Activated CD8-positive, alpha-beta T cell treated with anti-CD3 and anti-CD28 coated beads, Interleukin-2, amount 10 ng/mL, durations not matched to agents 7 days and 5 days (primary cell): ENCODE measurements around the gene SLC7A8. TPM values are rescaled to one million over a fixed set of nuclear protein-coding genes. Genes with fewer than 3 reads are reported as not detected.
A peak's percentile ranks its signal among the peaks of the same experiment; 100 is the strongest.

Experiments
- ATAC-seq: fragments of 150-1000 bp; cut with Tn5 transposase; one replicate; pipeline ENCODE4 v1.10.0; 2021; ENCODE audit warnings: moderate library complexity
- CTCF ChIA-PET: fragments of 350-600 bp; sonication (Branson Sonifier 250); formaldehyde crosslinking; loops from one replicate; lab custom pipeline; 2021; ENCODE audit warnings: antibody characterized with exemption; lab: Charles Lee
- POLR2A ChIA-PET: fragments of 350-600 bp; sonication (Branson Sonifier 250); formaldehyde crosslinking; loops from one replicate; lab custom pipeline; 2021; ENCODE audit warnings: antibody characterized with exemption; lab: Charles Lee
- DNase-seq: peaks from one replicate; pipeline ENCODE4 v3.0.0-alpha.2; 2020
- H3K27ac Mint-ChIP-seq: one replicate; pipeline ENCODE4 v1.8.0; 2021; ENCODE audit warnings: mild to moderate bottlenecking, mixed read lengths
- H3K27me3 Mint-ChIP-seq: one replicate; pipeline ENCODE4 v1.8.0; 2021; ENCODE audit warnings: low read depth, mixed read lengths
- H3K36me3 Mint-ChIP-seq: one replicate; pipeline ENCODE4 v1.8.0; 2021; ENCODE audit warnings: low read depth, mixed read lengths
- H3K4me1 Mint-ChIP-seq: one replicate; pipeline ENCODE4 v1.8.0; 2021; ENCODE audit warnings: low read depth, mixed read lengths
- H3K4me3 Mint-ChIP-seq: one replicate; pipeline ENCODE4 v1.8.0; 2021; ENCODE audit warnings: mild to moderate bottlenecking, mixed read lengths
- H3K9me3 Mint-ChIP-seq: one replicate; pipeline ENCODE4 v1.8.0; 2022; ENCODE audit warnings: mixed read lengths; ENCODE audit not compliant: insufficient read depth
- total RNA-seq, 2 experiments: library from RNA; stranded (reverse); gene quantifications; one replicate each; pipeline ENCODE4 v1.2.3, GENCODE V29; 2021

Gene SLC7A8
- total RNA-seq, 2 experiments from 2014 or later: 0.24 to 0.57 TPM

DNA sequence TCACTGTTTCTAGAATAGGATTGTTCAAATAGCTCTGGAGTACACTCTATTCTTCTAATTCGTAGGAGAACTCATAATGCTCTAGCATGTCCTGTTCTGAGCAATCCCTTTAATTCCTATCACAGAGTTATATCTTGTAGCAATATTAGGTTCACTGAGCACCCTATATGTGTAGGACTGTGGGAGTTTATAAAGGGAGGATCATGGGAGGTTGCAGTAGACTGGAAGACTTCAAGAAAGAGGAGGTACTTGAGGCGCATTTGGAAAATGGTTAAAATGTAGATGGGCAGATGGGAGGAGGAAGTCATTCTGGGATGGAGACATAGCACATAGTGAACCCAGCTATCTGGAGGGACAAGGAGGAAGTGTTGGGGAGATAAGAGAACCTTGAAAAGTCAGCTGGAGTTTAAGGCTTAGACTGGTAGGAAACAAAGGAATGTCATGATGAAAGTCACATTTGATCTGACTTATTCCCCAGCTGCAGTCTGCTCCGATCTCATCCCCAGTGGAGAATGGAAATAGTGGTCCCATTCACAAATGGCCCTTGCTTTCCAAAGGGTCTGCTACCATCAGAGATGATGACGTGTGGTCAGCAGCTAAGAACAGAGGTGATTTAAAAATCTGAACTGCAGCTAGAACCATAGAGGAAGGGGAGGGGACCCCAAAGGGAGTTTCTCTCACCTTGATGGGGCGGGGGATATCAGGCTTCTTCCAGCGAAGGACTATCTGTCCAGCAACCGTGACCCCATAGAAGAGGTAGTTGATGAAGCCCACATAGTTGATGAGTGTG, 54.3 kb downstream of the SLC7A8 start:
- H3K27me3 Mint-ChIP-seq: no peaks in the 10 kb centered on the region
- H3K4me1 Mint-ChIP-seq: peaks cover 7% of the 10 kb centered on the region
- DNase-seq (no peak), ATAC-seq (no peak)
- H3K9me3 Mint-ChIP-seq: no peaks in the 10 kb centered on the region
- H3K27ac Mint-ChIP-seq: peak overlapping the region; percentile 17
- POLR2A ChIA-PET: no interaction called here
- H3K36me3 Mint-ChIP-seq: no peaks in the 10 kb centered on the region
- no peak overlapping the region for H3K4me3 Mint-ChIP-seq
- CTCF ChIA-PET: interaction anchor here (1.7 to 4.9 kb wide), 2 partner anchors 9 to 60 kb away, joined by 6 to 41 read pairs; no protein-coding TSS in a partner anchor

DNA sequence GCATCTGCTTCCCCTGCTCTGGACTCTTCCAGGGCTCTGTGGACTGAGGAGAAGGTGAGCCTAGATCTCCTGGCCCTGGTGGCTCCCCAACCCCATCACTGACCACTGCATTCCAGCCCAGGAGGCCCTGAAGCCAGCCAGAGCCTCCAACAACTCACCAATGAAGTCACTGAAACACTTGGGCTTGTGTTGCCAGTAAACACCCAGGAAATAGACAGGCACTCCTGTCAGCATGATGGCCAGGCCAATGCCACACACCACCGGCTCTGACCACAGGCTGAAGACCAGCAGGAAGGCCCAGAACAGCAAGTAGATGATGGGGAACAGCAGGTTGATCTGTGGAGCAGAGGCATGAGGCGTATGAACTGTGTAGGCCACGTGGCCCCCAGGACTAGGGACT, 55.6 kb downstream of the SLC7A8 start:
- peak overlapping the region; percentile 16 for H3K27ac Mint-ChIP-seq
- no peaks in the 10 kb centered on the region for H3K27me3 Mint-ChIP-seq
- H3K9me3 Mint-ChIP-seq: no peaks in the 10 kb centered on the region
- no peak for ATAC-seq
- CTCF ChIA-PET: interaction anchor here (4.9 kb wide), 1 partner anchor 7 kb away, joined by 41 read pairs; no protein-coding TSS in a partner anchor
- H3K4me1 Mint-ChIP-seq: peaks cover 7% of the 10 kb centered on the region
- POLR2A ChIA-PET: no interaction called here
- H3K4me3 Mint-ChIP-seq: no peak overlapping the region
- DNase-seq: no peak
- no peaks in the 10 kb centered on the region for H3K36me3 Mint-ChIP-seq

DNA sequence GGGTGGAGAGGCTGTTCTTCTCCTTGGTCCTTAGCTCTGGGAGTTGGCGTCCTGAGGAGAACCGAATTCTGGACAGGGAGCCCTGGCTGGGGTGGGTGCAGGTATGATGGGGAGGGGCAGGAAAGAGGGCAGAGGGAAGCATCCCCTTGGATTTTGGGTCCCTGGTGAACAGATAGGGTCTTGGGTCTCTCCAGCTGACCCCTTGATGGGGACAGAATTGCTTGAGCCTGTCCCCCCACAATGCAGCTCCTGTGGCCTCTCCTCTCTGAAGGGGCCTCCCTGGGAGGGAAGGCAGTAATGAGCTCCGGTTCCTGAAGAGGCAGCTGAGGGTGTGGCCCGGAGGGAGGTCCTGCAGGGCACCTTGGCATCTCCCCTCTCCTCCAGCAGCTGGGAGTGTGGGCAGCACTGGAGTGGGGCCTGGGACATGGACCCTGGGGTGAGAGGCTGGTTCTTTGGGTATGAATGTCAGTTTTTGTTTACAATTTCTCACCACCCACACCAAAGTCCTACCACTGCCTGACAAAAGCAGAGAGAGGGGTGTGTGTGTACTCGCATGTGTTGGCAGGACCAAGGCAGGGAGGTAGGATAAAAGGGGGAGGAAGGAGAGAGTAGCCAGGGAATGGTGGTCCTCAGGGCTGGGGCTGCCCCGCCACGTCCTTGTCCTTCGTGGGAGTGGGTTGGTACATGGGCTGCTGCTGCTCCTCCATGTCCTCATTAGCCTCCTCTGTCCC, 56.7 kb downstream of the SLC7A8 start:
- H3K9me3 Mint-ChIP-seq: no peaks in the 10 kb centered on the region
- no peak overlapping the region for H3K4me3 Mint-ChIP-seq
- H3K36me3 Mint-ChIP-seq: no peaks in the 10 kb centered on the region
- ChIA-PET POLR2A (interaction anchor here (0.7 kb wide), 1 partner anchor 55 kb away, joined by 3 read pairs; no protein-coding TSS in a partner anchor), CTCF (no interaction called here)
- ATAC-seq: no peak
- peaks cover 13% of the 10 kb centered on the region for H3K4me1 Mint-ChIP-seq
- no peaks in the 10 kb centered on the region for H3K27me3 Mint-ChIP-seq
- DNase-seq: no peak
- H3K27ac Mint-ChIP-seq: no peak overlapping the region

- CTCF ChIA-PET: no interaction called here
- Mint-ChIP-seq H3K27me3 (no peaks in the 10 kb centered on the region), H3K27ac (peak overlapping the region; percentile 12), H3K4me3 (no peak overlapping the region), H3K4me1 (peaks cover 20% of the 10 kb centered on the region), H3K36me3 (no peaks in the 10 kb centered on the region), H3K9me3 (no peaks in the 10 kb centered on the region)
- DNase-seq: no peak
- ATAC-seq: no peak
- POLR2A ChIA-PET: no interaction called here
These were observed 57.4 kb downstream of the SLC7A8 start for GRCh38 chr14:23125933-23126524.

DNA sequence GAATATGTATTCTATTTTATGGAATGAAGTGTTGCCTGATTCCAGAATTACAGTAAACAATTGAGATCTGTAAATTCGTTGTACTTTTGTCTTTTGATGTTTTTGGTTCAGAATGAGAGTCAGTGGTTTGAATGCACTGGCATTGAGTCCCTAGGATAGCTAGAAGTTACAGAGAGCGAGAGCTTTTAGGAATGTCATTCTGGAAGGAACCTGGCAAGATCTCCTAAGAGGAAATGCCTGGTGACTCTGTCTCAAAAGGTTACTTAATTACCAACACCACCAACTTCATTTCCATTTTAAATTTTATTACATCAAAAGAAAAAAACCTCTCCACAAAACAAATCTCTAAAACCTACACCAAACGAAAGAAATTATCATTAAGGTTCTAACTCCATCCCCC, 58.4 kb downstream of the SLC7A8 start:
- Mint-ChIP-seq H3K36me3 (no peaks in the 10 kb centered on the region), H3K4me1 (peaks cover 30% of the 10 kb centered on the region), H3K27me3 (no peaks in the 10 kb centered on the region), H3K4me3 (no peak overlapping the region), H3K9me3 (no peaks in the 10 kb centered on the region), H3K27ac (no peak overlapping the region)
- ATAC-seq (no peak), DNase-seq (no peak)
- CTCF ChIA-PET: interaction anchor here (3.1 kb wide), 1 partner anchor 62 kb away, joined by 28 read pairs; no protein-coding TSS in a partner anchor
- POLR2A ChIA-PET: no interaction called here

DNA sequence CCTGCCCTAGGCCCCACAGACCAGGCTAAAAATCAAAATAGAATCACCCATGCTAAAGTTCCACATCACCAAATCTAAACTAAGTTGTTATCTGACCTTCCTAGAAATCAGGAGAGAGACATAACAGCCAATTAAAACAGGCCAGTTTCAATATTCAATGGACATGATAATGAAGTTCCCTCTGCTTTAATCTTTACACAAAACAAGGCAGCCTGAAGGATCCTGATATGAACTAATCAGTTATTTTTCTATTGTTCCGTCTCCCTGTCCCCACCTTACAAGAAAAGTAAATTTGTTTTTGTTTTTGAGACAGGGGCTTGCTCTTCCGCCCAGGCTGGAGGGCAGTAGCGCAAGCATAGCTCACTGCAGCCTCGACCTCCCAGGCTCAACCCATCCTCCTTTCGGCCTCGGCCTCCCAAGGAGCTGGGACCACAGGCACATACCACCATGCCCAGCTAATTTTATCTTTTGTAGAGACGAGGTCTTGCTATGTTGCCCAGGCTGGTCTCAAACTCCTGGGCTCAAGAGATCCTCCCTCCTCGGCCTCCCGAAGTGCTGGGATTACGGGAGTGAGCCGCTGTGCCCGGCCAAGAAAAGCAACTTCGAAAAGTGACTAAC, 59.0 kb downstream of the SLC7A8 start:
- Mint-ChIP-seq H3K9me3 (no peaks in the 10 kb centered on the region), H3K27ac (no peak overlapping the region), H3K36me3 (no peaks in the 10 kb centered on the region), H3K4me1 (peaks cover 35% of the 10 kb centered on the region), H3K4me3 (no peak overlapping the region), H3K27me3 (no peaks in the 10 kb centered on the region)
- no peak for DNase-seq
- POLR2A ChIA-PET: no interaction called here
- ATAC-seq: no peak
- CTCF ChIA-PET: interaction anchor here (1.0 to 3.1 kb wide), 2 partner anchors 62 to 198 kb away, joined by 3 to 28 read pairs; no protein-coding TSS in a partner anchor

DNA sequence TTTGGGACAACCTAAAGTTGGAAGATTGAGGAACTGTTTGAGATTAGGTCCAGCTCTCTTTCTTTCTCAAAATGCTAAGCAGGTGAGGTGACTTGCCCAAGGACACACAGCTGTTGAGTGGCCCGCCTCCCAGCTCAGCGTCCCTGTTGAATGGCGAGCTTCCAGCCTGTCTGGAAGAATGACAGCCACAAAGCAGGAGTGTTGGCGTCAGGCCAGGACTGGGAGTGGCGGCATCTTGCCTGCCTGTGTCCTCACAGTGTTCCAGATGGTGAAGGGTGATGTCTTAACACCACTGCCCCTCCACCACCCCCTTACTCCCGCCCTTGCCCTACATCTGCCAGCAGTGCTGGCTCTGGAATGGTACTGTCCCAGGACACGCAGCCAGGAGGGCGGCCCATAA, 60.0 kb downstream of the SLC7A8 start:
- ATAC-seq (no peak), DNase-seq (no peak)
- H3K4me3 Mint-ChIP-seq: no peak overlapping the region
- ChIA-PET CTCF (interaction anchor here (1.0 to 3.1 kb wide), 4 partner anchors 29 to 63 kb away, joined by 3 to 28 read pairs (median 3); partner anchors contain the start of genes ACIN1 and C14orf119), POLR2A (no interaction called here)
- H3K36me3 Mint-ChIP-seq: no peaks in the 10 kb centered on the region
- H3K4me1 Mint-ChIP-seq: peaks cover 44% of the 10 kb centered on the region
- no peaks in the 10 kb centered on the region for H3K27me3 Mint-ChIP-seq
- no peak overlapping the region for H3K27ac Mint-ChIP-seq
- no peaks in the 10 kb centered on the region for H3K9me3 Mint-ChIP-seq

DNA sequence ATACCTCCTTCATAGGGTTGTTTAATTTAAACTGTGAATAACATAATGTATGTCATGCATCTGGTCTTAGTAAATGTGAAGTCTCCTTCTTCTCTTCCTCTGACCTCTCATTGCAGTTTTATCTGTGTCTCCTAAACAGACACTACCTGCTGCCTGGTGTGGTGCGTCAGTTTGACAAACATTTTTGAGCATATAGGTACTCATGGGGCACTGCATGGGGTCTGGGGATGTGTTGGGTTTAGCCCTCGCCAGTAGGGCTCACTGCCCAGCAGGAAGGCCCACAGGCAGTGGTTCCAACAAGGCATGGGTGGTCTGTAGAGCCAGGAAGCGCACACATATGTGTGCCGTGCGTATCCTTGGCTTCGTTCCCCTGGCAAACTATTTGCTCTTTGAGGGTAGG, 61.4 kb downstream of the SLC7A8 start:
- peak overlapping the region; percentile 19 for H3K27ac Mint-ChIP-seq
- peaks cover 41% of the 10 kb centered on the region for H3K4me1 Mint-ChIP-seq
- no peaks in the 10 kb centered on the region for H3K9me3 Mint-ChIP-seq
- H3K27me3 Mint-ChIP-seq: no peaks in the 10 kb centered on the region
- H3K4me3 Mint-ChIP-seq: no peak overlapping the region
- no peak for DNase-seq
- ChIA-PET CTCF (interaction anchor here (0.8 to 4.3 kb wide), 16 partner anchors 19 to 317 kb away, joined by 3 to 378 read pairs (median 12); partner anchors contain the start of genes PABPN1, PPP1R3E and SLC7A8), POLR2A (interaction anchor here (3.4 kb wide), 1 partner anchor 27 kb away, joined by 20 read pairs; the partner anchor contains the start of genes ACIN1 and C14orf119)
- ATAC-seq: no peak
- H3K36me3 Mint-ChIP-seq: no peaks in the 10 kb centered on the region

GRCh38 chr14:23121361-23121771, 62.1 kb downstream of the SLC7A8 start:
- no peaks in the 10 kb centered on the region for H3K27me3 Mint-ChIP-seq
- ChIA-PET CTCF (interaction anchor here (0.6 to 4.3 kb wide), 39 partner anchors 9 to 1934 kb away, joined by 3 to 378 read pairs (median 8); partner anchors contain the start of genes ACIN1, C14orf119, HOMEZ and PABPN1), POLR2A (interaction anchor here (1.0 to 3.4 kb wide), 3 partner anchors 27 to 355 kb away, joined by 3 to 20 read pairs (median 5); partner anchors contain the start of genes ACIN1, C14orf119 and OXA1L)
- peak; percentile 36 for DNase-seq
- no peaks in the 10 kb centered on the region for H3K9me3 Mint-ChIP-seq
- peak overlapping the region; percentile 48 for H3K4me3 Mint-ChIP-seq
- peaks cover 41% of the 10 kb centered on the region for H3K4me1 Mint-ChIP-seq
- peak overlapping the region; percentile 88 for H3K27ac Mint-ChIP-seq
- ATAC-seq: no peak
- no peaks in the 10 kb centered on the region for H3K36me3 Mint-ChIP-seq

DNA sequence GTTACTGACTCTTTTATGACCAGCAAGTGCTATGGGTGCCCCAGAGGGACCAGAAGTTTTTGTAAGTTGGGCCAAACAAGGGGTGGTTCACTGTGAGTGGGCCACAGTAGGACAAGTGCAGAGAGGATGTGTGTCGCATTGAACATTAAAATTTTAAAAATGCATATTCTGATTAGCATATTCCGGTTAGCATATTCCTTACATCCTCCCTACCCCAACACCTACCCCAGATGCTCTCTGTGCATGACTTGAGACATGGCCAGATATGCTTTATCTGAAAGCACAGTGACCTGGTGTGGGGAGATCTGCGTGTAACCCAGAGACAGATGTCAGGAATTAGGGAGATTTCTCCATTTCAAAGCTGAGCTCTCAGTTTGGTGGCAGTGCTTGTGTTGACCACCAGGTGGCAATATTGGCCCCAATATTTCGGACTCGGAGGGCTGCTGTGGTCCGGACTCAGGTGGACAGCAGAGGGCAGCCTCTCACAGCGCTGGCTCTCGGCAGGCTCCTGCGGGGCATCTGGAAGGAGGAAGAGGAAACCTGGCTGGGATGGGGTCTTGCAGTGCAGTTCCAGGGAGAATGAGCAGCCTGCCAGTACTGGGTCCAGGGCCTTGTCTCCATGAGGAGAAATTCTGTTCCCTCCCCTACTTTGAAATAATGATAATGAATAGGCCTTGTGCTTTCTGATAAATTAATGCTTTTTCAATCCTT, 62.8 kb downstream of the SLC7A8 start:
- POLR2A ChIA-PET: interaction anchor here (0.6 to 3.4 kb wide), 6 partner anchors 26 to 354 kb away, joined by 3 to 20 read pairs (median 5); partner anchors contain the start of genes ACIN1, C14orf119 and OXA1L
- H3K4me3 Mint-ChIP-seq: peak overlapping the region; percentile 48
- CTCF ChIA-PET: interaction anchor here (0.6 to 4.3 kb wide), 55 partner anchors 10 to 523 kb away, joined by 3 to 378 read pairs (median 7); partner anchors contain the start of genes ABHD4, ACIN1, C14orf119 and HOMEZ

More for the DNA sequence above, 62.8 kb downstream of the SLC7A8 start:
- Mint-ChIP-seq H3K27me3 (no peaks in the 10 kb centered on the region), H3K4me1 (peaks cover 41% of the 10 kb centered on the region), H3K27ac (peak overlapping the region; percentile 88), H3K36me3 (no peaks in the 10 kb centered on the region), H3K9me3 (no peaks in the 10 kb centered on the region)
- DNase-seq (peak; percentile 90), ATAC-seq (peak; percentile 82)
